Erythroblast (primary cell): Measurements from ENCODE around the gene L1CAM.

Source experiments
- DNase-seq, 2 experiments: peaks; one replicate each; lab custom pipeline; 2025; lab: John Stamatoyannopoulos, UW
- GATA1 ChIP-seq: IDR thresholded peaks from 2 replicates; pipeline ENCODE4 v1.6.1; 2011; ENCODE audit warnings: low read depth, mild to moderate bottlenecking, control low read depth, low read length, moderate library complexity
- POLR2A ChIP-seq: IDR thresholded peaks from 2 replicates; pipeline ENCODE4 v1.6.1; 2011; ENCODE audit warnings: mild to moderate bottlenecking, low read length

The L1CAM gene

DNA sequence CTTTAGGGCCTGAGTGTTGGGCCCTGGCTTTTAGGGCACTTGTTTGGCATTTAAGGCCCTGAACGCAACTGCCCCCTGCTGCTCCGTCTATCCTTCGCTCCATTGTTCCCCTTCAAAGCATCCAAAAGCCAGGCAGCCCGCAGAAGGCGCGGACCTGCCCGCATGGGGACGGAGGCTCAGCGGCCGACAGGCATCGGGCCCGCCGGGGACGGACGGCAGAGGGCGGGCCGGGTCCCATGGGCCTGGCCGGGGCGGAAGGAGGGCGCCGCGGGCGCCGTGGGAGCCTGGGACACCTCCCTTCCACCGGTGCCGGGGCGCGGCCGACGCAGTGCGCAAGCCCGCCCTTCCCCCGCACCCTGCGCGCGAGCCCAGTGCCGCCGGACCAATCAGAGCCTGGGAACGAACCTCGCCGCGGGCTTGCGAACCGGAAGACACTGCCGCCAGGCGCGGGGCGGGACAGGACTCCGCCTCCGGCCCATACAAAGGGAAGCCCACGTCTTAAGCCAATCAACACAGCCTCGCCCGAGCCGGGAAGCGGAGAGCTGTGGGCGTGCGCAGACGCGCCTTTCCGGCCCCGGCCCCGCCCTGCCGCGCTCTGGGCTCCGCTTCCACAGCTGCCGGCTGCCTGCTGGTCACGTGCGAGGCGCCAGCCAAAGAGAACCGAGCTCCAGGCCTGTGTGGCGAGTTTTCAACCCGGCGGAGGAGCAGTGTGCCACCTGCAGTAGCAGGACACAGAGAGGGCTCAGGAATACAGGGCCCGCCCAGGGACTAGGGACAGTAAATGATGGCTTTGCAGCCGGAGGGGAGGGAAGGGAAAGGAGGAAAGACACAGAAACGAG is 42.2 kb upstream of the L1CAM start:
- DNase-seq: peak; percentile 97
- TF ChIP-seq GATA1 (no peak), POLR2A (peak; percentile 83)

DNA sequence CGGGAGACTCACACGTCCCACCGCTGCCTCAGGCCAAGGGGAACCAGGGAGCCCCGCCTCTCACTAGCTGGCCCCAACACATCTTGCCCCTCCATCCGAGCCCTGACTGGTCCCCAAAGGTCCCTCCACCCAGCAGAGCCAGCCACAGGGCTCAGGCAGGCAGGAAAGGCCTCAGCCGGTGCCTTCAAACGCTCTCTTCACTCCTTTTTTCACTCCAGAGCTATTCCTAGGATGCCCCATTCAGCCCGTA is 41.6 kb upstream of the L1CAM start:
- peak; percentile 60 to 63 for DNase-seq

DNA sequence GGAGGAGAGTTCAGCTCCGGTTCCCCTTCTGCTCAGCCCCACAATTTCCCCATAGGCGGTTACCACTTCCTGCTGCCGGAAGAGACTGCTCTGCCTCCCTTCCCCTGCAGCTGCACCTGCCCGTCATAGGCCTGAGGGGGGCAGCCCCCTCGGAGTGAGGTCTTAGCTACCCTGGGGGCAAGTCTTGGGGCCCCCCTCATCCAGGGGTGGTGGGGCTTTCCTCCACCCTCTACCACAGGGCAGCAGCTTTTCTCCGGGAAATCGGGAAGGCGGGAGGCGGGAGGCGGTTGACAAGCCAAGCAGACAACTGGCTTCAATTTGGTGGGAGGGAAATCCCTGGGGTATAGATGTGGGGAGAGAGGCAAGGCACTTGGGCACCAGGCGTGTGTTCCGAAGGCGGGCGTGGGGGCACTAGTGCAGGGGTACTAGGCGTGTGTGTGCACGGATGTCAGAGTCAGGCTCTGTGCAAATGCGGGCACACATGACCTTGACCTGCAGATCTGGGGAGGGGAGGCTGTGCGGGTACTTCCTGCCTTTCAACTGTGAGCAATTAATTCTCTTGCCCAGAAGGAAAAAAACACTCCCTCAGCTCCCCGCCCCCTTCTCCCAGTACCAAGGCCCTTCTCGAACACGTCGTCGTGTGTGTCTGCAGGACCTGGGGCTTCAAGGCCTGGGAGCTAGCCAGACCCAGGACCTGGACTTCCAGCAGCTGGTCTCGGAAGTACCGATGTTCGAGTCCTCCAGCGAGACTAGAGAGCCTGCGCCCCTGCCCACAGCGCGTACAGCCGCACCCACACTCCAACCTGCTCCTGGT is 41.1 kb upstream of the L1CAM start:
- peak; percentile 30 to 35 for DNase-seq
- TF ChIP-seq POLR2A (no peak), GATA1 (no peak)

More for the DNA sequence above, 41.6 kb upstream of the L1CAM start:
- TF ChIP-seq POLR2A (no peak), GATA1 (no peak)

DNA sequence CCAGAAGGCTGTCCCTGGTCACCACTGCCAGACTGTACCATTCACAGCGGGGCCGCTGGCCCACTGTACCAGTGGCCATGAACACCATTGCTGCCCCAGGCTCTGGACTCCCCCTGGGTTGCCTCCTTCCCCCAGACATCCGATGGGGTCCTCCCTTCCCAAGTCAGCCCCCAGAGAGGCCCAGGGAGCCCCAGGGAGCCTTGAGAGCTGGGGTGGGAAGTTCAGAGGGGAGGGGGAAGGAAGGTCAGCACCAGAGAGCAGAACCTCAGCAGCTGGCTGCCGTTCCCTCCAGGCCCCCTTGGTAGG is 40.5 kb upstream of the L1CAM start:
- no peak for TF ChIP-seq GATA1
- TF ChIP-seq POLR2A: no peak
- no peak for DNase-seq

DNA sequence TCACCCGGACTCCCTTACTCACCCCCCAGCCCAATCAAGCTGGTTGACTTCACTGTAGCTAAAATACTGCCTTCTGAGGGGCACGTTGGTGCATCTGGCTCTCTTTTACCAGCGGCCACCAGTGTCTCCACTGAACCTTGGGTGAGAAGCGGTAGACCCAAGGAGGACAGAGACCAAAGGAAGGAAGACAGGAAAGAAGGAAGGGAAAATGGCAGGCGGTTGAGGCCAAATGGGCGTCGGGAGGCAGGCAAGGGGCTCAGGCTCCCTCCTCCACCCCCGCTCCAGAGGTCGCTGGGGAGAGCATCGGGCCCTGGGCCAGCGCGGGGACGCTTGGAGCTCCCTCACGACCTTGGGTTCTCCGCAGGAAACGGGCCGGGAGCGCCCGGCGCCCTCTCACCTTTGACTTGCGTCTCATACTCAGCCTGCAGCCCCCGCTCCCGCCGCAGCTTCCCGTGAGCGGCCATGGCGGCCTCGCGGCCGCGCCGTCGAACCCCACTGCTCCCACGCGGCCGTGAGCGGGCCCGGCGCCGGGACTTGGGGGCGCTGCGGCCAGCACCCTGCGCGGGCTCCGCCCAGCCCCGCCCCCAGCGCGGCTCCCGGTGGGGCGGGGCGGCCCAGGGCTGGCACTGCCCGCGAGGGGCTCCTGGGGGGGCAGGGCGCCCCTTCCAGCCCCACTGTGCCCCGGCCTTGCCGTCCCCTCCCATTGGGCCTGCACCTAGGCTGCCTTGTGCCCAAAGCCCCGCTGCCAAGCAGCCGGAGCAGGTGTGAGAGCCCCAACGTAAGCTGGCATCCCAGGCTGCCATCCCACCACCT is 40.0 kb upstream of the L1CAM start, which contains the start of gene ARHGAP4:
Gene ARHGAP4 (minus strand): TSS at position 526 of the 813 bp plus-strand sequence. CDS start 62 bp downstream, at position 464.
- TF ChIP-seq POLR2A (peak; percentile 57), GATA1 (no peak)
- peak; percentile 44 to 56 for DNase-seq

DNA sequence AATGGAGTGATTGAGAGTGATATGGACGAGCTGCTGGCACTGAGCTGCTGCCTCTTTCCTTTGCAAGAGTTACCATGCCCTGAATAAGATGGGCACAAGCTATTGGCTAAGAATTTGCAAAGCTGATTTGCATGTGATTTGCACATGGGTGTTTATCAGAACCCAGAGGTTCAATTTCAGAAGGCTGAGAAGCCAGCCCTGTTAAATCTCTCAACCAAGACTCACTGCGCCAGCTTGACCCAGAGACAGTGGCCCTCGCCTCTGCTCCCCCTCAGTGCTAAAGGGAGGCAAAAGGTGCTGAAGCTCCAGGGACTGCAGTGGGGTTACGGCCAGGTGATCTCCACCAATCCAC is 39.4 kb upstream of the L1CAM start:
- TF ChIP-seq POLR2A (no peak), GATA1 (no peak)
- no peak for DNase-seq

DNA sequence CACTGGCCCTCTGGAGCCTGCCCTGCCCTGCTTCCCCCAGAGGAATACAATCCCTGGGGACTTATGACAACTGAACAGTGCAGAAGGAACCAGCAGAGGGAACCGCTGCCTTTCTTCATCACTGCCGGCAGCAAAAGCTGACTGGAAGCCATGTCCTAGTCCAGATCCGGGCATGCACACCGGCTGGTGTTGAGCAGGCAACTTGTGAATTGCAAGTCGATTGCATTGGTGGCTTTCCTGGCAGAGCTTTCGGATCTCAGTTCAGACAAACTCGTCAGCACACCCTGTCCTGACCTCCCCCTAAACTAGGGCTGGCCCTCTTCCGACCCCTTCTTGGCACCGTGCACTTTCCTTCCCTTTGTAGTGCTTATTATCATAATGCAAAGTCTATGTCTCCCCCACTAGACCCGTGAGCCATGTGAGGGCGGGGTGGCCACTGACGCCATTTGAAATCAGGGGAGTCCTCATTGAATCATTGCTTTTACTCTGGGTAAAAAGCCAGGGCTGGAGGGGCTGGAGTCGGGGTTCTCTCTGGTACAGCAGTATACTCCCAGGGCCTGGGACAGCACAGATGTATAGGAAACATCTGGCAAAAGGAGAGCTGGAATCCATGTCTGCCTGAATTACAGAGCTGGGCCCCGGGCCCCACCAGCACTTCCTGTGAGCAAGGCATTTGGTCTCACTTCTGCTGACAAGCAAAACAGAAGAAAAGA is 38.3 kb upstream of the L1CAM start:
- peak; percentile 48 to 54 for DNase-seq
- no peak for TF ChIP-seq GATA1
- TF ChIP-seq POLR2A: no peak

DNA sequence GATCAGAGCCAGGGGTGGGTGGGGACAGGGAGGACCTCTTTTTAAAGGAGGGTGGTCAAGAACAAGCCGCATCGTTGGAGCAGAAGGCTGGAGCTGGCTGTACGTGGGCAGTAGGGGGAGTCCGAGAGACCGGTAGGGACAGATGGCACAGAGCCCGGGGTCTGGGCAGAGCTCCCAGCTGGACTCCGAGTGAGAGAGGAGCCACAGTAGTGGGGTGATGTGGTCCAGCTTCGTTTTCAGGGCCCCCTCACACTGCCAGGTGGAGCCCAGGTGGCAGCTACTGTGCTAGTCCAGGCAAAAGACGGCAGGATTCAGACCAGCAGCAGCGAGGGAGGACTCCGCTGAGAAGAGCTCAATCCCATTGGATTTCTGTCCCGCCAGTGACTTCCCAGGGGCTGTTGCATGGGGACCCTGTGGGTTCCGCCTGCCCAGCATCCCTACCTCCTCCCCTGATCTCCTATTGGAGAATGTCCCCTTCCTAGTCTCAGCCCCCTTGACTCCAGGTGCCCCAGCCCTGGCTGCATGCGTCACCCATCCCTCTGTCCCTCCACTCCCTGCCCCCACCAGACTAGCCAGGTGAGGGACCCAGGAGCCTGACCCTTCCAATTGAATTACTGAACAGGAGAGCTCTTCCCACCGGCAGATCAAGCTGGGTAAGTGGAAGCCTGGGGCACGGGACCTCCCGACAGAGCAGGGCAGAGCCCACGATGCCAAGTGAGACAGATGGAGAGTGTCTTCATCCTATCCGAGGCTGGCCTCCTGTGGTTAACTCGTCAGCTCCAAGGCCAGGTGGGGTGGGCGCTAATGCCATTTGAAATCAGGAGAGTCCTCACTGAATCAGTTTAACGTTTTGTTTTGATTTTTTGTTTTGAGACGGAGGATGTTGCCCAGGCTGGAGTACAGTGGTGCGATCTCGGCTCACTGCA is 37.2 kb upstream of the L1CAM start:
- DNase-seq: peak in 1 of 2 experiments; percentile 27
- TF ChIP-seq GATA1 (no peak), POLR2A (no peak)

DNA sequence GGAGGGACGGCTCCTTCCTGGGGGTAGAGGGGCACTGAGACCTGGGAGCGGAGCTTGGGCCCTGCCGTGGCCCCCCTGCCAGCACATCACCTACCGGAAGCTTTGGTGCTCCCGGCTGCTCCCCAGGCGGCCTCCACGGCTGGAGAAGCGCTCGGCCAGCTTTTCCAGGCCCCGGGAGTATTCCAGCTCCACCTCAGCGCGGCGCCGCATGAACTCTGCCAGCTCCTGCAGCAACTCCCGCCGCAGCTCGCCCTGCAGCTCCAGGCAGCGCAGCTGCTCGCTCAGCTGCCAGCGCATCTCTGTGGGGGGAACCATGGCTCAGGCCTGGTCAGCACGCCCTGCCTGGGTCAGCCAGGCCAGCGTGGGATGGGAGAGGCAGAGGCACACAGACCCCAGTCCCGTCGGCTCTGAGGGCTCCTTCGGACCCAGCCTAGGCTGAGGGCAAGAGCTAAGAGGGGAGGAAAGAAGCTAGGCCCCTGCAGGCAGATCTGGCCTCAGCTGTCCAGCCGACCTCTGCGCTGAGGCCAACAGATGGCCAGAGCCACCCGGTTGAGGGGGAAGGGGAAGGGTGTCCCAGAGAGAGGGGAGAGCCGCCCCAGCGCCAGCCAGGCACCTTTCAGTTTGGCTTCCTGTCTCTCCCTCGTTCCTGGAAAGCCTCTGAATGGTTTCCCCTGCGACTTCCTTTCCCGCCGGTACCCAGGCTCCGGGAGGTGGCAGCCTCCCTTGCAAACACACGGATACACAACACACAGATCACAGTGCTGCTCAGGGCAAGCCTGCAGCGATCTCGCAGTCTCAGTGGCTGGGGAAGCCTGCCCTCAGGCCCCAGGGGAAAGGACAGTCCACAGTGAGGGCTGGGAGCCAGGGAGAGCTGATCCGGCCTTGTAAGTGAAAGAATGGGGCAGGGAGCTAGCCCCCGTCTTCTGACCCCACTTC is 35.8 kb upstream of the L1CAM start:
- no peak for DNase-seq
- no peak for TF ChIP-seq GATA1

DNA sequence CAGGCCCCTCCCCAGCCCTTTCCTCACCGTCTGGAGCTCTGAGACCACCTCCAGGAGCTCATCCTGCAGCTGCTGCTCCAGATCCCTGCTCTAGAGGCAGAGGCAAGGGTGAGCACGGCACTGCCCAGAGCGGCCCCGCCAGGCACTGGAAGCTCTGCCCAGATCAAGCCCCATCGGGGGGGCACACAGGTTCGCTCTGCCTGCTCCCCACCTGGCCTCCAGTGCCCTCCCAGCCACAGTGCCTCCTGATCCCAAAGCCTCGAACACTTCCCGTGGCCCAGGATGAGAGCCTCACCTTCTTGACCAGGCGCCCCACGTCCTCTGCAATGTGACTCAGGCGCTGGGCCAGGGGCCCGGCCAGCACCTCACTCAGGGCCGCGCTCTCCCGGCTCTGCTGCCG is 35.1 kb upstream of the L1CAM start:
- no peak for TF ChIP-seq POLR2A
- no peak for TF ChIP-seq GATA1

DNA sequence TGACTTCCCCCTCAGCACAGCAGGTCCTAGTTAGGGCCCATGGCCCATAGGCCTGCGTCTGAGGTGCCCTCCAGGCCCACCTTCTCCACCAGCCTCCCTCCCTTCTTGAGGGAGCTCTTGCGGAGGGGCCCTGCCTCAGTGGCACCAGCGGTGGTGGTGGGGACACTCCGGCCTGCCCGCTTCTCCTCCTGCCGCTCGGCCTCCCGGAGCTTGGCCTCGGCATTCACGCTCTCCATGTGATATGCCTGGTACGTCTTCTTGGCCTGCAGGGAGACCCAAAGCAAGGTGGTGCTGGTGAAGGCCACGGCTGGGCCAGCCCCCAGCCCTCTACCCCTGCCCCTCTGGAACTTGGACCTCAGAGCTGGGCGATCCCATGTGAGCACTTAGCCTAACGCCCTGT is 34.6 kb upstream of the L1CAM start:
- no peak for DNase-seq
- TF ChIP-seq GATA1 (no peak), POLR2A (no peak)

More for the DNA sequence above, 35.1 kb upstream of the L1CAM start:
- DNase-seq: no peak
